Transverse colon (tissue), 4 donors: Measurements from ENCODE around the gene RTKN2.

ENCODE experiments used
- POLR2AphosphoS5 ChIP-seq, 3 donors: sonication (generic); formaldehyde crosslinking; IDR thresholded peaks; one replicate each; pipeline ENCODE4 v1.6.1; 2016; ENCODE audit warnings: antibody characterized with exemption in 3 of 3
- TF ChIP-seq, protein P1 (sequence below), 5 experiments: fragments of 200-600 bp in 3 of 5; fragments of 450-650 bp in 2 of 5; sonication (generic) in 3 of 5; IDR thresholded peaks; 1 replicate in 2 of 5; 2 replicates in 3 of 5; pipeline ENCODE4 v1.5.1; 2016 to 2017; ENCODE audit warnings: antibody characterized with exemption in 5 of 5, inconsistent platforms in 3 of 5, mild to moderate bottlenecking in 2 of 5, moderate library complexity in 1 of 5

DNA sequence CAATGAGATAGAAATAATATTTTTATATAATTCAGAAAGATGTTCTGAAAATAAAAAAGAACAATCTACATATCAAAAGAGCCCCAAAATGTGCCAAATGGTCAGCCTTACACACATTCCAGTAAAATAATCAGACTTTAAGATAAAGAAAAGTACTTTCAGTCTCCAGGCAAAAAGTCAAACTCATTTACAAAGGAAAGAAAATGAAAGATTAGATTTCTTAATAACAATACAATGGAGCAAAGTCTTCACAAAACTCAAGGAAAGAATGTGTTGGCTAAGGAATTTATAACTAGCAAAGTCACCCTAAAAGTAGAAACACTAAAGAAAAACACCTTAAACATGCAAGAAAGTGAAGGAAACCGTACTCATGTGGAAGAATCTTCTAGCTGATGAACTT is 16.6 kb downstream of the RTKN2 start:
- TF ChIP-seq, protein P1, sequence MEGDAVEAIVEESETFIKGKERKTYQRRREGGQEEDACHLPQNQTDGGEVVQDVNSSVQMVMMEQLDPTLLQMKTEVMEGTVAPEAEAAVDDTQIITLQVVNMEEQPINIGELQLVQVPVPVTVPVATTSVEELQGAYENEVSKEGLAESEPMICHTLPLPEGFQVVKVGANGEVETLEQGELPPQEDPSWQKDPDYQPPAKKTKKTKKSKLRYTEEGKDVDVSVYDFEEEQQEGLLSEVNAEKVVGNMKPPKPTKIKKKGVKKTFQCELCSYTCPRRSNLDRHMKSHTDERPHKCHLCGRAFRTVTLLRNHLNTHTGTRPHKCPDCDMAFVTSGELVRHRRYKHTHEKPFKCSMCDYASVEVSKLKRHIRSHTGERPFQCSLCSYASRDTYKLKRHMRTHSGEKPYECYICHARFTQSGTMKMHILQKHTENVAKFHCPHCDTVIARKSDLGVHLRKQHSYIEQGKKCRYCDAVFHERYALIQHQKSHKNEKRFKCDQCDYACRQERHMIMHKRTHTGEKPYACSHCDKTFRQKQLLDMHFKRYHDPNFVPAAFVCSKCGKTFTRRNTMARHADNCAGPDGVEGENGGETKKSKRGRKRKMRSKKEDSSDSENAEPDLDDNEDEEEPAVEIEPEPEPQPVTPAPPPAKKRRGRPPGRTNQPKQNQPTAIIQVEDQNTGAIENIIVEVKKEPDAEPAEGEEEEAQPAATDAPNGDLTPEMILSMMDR (IDR thresholded peaks at IDR 0.05): no peak
- TF ChIP-seq POLR2AphosphoS5 (IDR thresholded peaks at IDR 0.05): no peak
